Calu3 (cell line): Measurements from ENCODE around the gene AGPAT3. TPM values are rescaled to one million over a fixed set of nuclear protein-coding genes. Genes with fewer than 3 reads are reported as not detected.

Source experiments
- BruUV-seq: library from RNA; stranded (reverse); fragments of 400-500 nt; replicated peaks from 2 replicates; lab custom pipeline; 2021; lab: Mats Ljungman, UMichigan
- CTCF ChIA-PET: fragments of 300-600 bp; sonication (Branson Sonifier 250); formaldehyde crosslinking; loops from one replicate; lab custom pipeline; 2022; ENCODE audit warnings: antibody characterized with exemption; lab: Charles Lee
- DNase-seq: peaks from one replicate; pipeline ENCODE4 v3.0.0; 2022
- H3K27ac Mint-ChIP-seq: one replicate; pipeline ENCODE4 v1.8.0; 2022; ENCODE audit warnings: mixed read lengths; ENCODE audit not compliant: unreplicated experiment
- H3K27me3 Mint-ChIP-seq: one replicate; pipeline ENCODE4 v1.8.0; 2022; ENCODE audit warnings: mixed read lengths; ENCODE audit not compliant: unreplicated experiment
- H3K36me3 Mint-ChIP-seq: one replicate; pipeline ENCODE4 v1.8.0; 2022; ENCODE audit warnings: mild to moderate bottlenecking, moderate library complexity, mixed read lengths; ENCODE audit not compliant: insufficient read depth, unreplicated experiment
- H3K4me1 Mint-ChIP-seq: one replicate; pipeline ENCODE4 v1.8.0; 2022; ENCODE audit warnings: mild to moderate bottlenecking, low read depth, mixed read lengths; ENCODE audit not compliant: unreplicated experiment
- H3K4me3 Mint-ChIP-seq: one replicate; pipeline ENCODE4 v1.8.0; 2022; ENCODE audit warnings: mild to moderate bottlenecking, low read depth, moderate library complexity, mixed read lengths; ENCODE audit not compliant: unreplicated experiment
- H3K9me3 Mint-ChIP-seq: one replicate; pipeline ENCODE4 v1.8.0; 2022; ENCODE audit warnings: low read depth, mixed read lengths; ENCODE audit not compliant: unreplicated experiment
- CTCF ChIP-seq: fragments of 200-600 bp; IDR thresholded peaks from one replicate; pipeline ENCODE4 v1.8.0; 2022; ENCODE audit warnings: antibody characterized with exemption; ENCODE audit not compliant: unreplicated experiment
- intact Hi-C: fragments of 100-400 bp; cut with micrococcal nuclease; formaldehyde crosslinking; loops from one replicate; pipeline ENCODE4 v1.10.0; 2022; ENCODE audit not compliant: unreplicated experiment
- total RNA-seq: library from RNA; stranded (reverse); gene quantifications from 2 replicates; pipeline ENCODE4 v1.2.3, GENCODE V29; 2022

The AGPAT3 gene
- total RNA-seq, 1 experiment from 2014 or later, result 61.2 TPM

GRCh38 chr21:44000360-44000759 lies 135.3 kb downstream of the AGPAT3 start:
- Mint-ChIP-seq H3K27ac (no peak overlapping the region), H3K9me3 (no peaks in the 10 kb centered on the region), H3K4me1 (no peaks in the 10 kb centered on the region), H3K27me3 (no peaks in the 10 kb centered on the region), H3K36me3 (no peaks in the 10 kb centered on the region), H3K4me3 (no peak overlapping the region)
- DNase-seq, result no peak
- intact Hi-C loops, result no loop called here
- no peak for TF ChIP-seq CTCF
- CTCF ChIA-PET, result no interaction called here
- no TSS peak for BruUV-seq

- Mint-ChIP-seq H3K4me3 (no peak overlapping the region), H3K27me3 (no peaks in the 10 kb centered on the region), H3K27ac (no peak overlapping the region), H3K9me3 (no peaks in the 10 kb centered on the region), H3K4me1 (no peaks in the 10 kb centered on the region), H3K36me3 (no peaks in the 10 kb centered on the region)
- BruUV-seq, result no TSS peak
- no peak for TF ChIP-seq CTCF
- CTCF ChIA-PET, result interaction anchor here (0.7 kb wide), 1 partner anchor 77 kb away, joined by 4 read pairs; no protein-coding TSS in a partner anchor
- intact Hi-C loops, result no loop called here
- DNase-seq, result no peak
Measured at GRCh38 chr21:44002511-44002910, 137.5 kb downstream of the AGPAT3 start.

DNA sequence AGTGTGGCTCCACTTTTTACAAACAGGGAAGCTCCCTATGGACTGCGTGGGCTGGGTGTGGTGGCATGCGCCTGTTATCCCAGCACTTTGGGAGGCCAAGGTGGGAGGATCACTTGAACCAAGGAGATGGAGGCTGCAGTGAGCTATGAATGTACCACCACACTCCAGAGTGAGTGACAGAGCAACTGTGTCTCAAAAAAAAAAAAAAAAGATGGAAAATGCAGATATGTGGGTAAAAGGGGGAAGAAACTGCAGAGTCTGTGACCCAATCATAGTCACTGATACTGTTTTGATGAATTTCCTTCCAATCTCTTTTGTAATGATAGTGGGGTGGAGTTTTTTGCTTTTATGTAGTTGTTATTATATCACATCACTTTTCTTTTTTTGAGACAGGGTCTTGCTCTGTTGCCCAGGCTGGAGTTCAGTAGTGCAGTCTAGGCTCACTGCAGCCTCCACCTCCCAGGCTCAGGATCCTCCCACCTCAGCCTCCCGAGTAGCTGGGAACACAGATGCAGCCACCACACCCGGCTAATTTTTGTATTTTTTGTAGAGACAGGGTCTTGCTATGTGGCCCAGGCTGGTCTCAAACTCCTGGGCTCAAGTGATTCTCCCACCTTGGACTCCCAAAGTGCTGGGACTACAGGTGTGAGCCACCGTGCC lies 138.4 kb downstream of the AGPAT3 start:
- Mint-ChIP-seq H3K9me3 (no peaks in the 10 kb centered on the region), H3K36me3 (no peaks in the 10 kb centered on the region), H3K27ac (no peak overlapping the region), H3K27me3 (no peaks in the 10 kb centered on the region), H3K4me3 (no peak overlapping the region), H3K4me1 (no peaks in the 10 kb centered on the region)
- no peak for TF ChIP-seq CTCF
- intact Hi-C loops, result no loop called here
- no TSS peak for BruUV-seq
- DNase-seq, result no peak
- CTCF ChIA-PET, result interaction anchor here (0.6 kb wide), 1 partner anchor 197 kb away, joined by 3 read pairs; no protein-coding TSS in a partner anchor

- intact Hi-C loops, result no loop called here
- H3K27me3 Mint-ChIP-seq, result no peaks in the 10 kb centered on the region
- H3K36me3 Mint-ChIP-seq, result no peaks in the 10 kb centered on the region
- H3K4me3 Mint-ChIP-seq, result no peak overlapping the region
- no peaks in the 10 kb centered on the region for H3K4me1 Mint-ChIP-seq
- no peak overlapping the region for H3K27ac Mint-ChIP-seq
- no TSS peak for BruUV-seq
- CTCF ChIA-PET, result no interaction called here
- TF ChIP-seq CTCF, result no peak
- no peaks in the 10 kb centered on the region for H3K9me3 Mint-ChIP-seq
- DNase-seq, result no peak
Measured at GRCh38 chr21:44005071-44005470, 140.0 kb downstream of the AGPAT3 start.
